HepG2 (cell line): ENCODE data around the gene INO80C. TPM values are rescaled to one million over a fixed set of nuclear protein-coding genes. Genes with fewer than 3 reads are reported as not detected.

Source experiments
- ADNP ChIP-seq: sonication (generic); formaldehyde crosslinking; IDR thresholded peaks from 2 replicates; pipeline ENCODE4 v1.4.0; 2020; ENCODE audit warnings: missing genetic modification reagents
- AGO2 ChIP-seq: fragments of 200-400 bp; formaldehyde crosslinking; optimal IDR thresholded peaks from 2 replicates; pipeline ENCODE3; 2017; ENCODE audit warnings: mild to moderate bottlenecking, low read depth, low read length, moderate library complexity
- JUND ChIP-seq: sonication (generic); formaldehyde crosslinking; IDR thresholded peaks from 2 replicates; pipeline ENCODE4 v1.8.0; 2022; ENCODE audit warnings: mild to moderate bottlenecking, missing genetic modification reagents
- RNF2 ChIP-seq: fragments of 450-650 bp; conservative IDR thresholded peaks from 2 replicates; pipeline ENCODE4 v1.6.1; 2016; ENCODE audit warnings: low read depth
- SRSF9 ChIP-seq: fragments of 200-400 bp; formaldehyde crosslinking; IDR thresholded peaks from 2 replicates; pipeline ENCODE4 v1.6.1; 2018; ENCODE audit warnings: borderline replicate concordance, mild to moderate bottlenecking, low read depth, low read length; ENCODE audit not compliant: insufficient read depth, poor library complexity, severe bottlenecking
- SRY ChIP-seq: sonication (generic); formaldehyde crosslinking; IDR thresholded peaks from 2 replicates; pipeline ENCODE4 v1.8.0; 2022; ENCODE audit warnings: mild to moderate bottlenecking, missing genetic modification reagents
- TCF7L2 ChIP-seq: IDR thresholded peaks from 2 replicates; pipeline ENCODE4 v1.6.1; 2011; ENCODE audit warnings: mild to moderate bottlenecking, low read depth, low read length, moderate library complexity
- ZNF205 ChIP-seq: IDR thresholded peaks from 2 replicates; pipeline ENCODE4 v1.6.1; 2018; ENCODE audit warnings: missing biosample characterization, missing genetic modification reagents
- ZNF256 ChIP-seq: sonication (generic); formaldehyde crosslinking; conservative IDR thresholded peaks from 2 replicates; pipeline ENCODE4 v1.4.0; 2020; ENCODE audit warnings: missing genetic modification reagents
- ZNF572 ChIP-seq: sonication (generic); formaldehyde crosslinking; IDR thresholded peaks from 2 replicates; pipeline ENCODE4 v1.5.1; 2020; ENCODE audit warnings: mild to moderate bottlenecking, missing genetic modification reagents
- ZNF713 ChIP-seq: sonication (generic); formaldehyde crosslinking; IDR thresholded peaks from 2 replicates; pipeline ENCODE4 v1.4.0; 2020; ENCODE audit warnings: mild to moderate bottlenecking, missing genetic modification reagents
- ZSCAN29 ChIP-seq: sonication (generic); formaldehyde crosslinking; conservative IDR thresholded peaks from 2 replicates; pipeline ENCODE4 v1.4.0; 2020; ENCODE audit warnings: mild to moderate bottlenecking, missing genetic modification reagents
- polyA plus RNA-seq, 8 experiments: library from polyadenylated mRNA; depleted of rRNA in 3 of 8; stranded (reverse) in 7 of 8; unstranded in 1 of 8; fragments of >200 nt; fragmentation: Illumina TruSeq in 4 of 8; extraction: Trizol in 4 of 8; gene quantifications; 2 replicates each; pipeline versions ENCODE4 v1.2.1 to v1.2.3, GENCODE V29; 2011 to 2016; ENCODE audit warnings: low read depth in 4 of 8, missing spikeins in 1 of 8, mixed read lengths in 1 of 8; ENCODE audit not compliant: insufficient read depth in 1 of 8
- total RNA-seq, 5 experiments: library from RNA; depleted of rRNA; stranded (reverse); fragments of >200 nt; fragmentation: Illumina TruSeq; extraction: Trizol; gene quantifications; 2 replicates each; pipeline ENCODE4 v1.2.3, GENCODE V29; 2016; ENCODE audit warnings: low read depth in 1 of 5
- TF ChIP-seq, protein P1 (sequence below): sonication (generic); formaldehyde crosslinking; IDR thresholded peaks from 2 replicates; pipeline ENCODE4 v1.4.0; 2020; ENCODE audit warnings: missing genetic modification reagents
- TF ChIP-seq, protein P2 (sequence below), 2 experiments: sonication (generic) in 1 of 2; formaldehyde crosslinking in 1 of 2; IDR thresholded peaks; 2 replicates each; pipeline versions ENCODE4 v1.4.0 to v1.6.1; 2018 to 2020; ENCODE audit warnings: missing genetic modification reagents in 2 of 2, borderline replicate concordance in 1 of 2, low read depth in 1 of 2, mild to moderate bottlenecking in 1 of 2, missing biosample characterization in 1 of 2
- TF ChIP-seq, protein P3 (sequence below): sonication (generic); formaldehyde crosslinking; IDR thresholded peaks from 2 replicates; pipeline ENCODE4 v1.4.0; 2020; ENCODE audit warnings: mild to moderate bottlenecking, missing genetic modification reagents
- TF ChIP-seq, protein P4 (sequence below): sonication (generic); formaldehyde crosslinking; IDR thresholded peaks from 2 replicates; pipeline ENCODE4 v1.4.0; 2020; ENCODE audit warnings: missing genetic modification reagents
- TF ChIP-seq, protein P5 (sequence below): sonication (generic); formaldehyde crosslinking; IDR thresholded peaks from 2 replicates; pipeline ENCODE4 v1.5.0; 2020; ENCODE audit warnings: missing genetic modification reagents, mild to moderate bottlenecking, borderline replicate concordance

INO80C gene
- total and polyA plus RNA-seq, 2 of the 13 experiments (the other 11 are each of a cell fraction or from before 2014, with no cell fraction given): 8.2 to 15.4 TPM

DNA sequence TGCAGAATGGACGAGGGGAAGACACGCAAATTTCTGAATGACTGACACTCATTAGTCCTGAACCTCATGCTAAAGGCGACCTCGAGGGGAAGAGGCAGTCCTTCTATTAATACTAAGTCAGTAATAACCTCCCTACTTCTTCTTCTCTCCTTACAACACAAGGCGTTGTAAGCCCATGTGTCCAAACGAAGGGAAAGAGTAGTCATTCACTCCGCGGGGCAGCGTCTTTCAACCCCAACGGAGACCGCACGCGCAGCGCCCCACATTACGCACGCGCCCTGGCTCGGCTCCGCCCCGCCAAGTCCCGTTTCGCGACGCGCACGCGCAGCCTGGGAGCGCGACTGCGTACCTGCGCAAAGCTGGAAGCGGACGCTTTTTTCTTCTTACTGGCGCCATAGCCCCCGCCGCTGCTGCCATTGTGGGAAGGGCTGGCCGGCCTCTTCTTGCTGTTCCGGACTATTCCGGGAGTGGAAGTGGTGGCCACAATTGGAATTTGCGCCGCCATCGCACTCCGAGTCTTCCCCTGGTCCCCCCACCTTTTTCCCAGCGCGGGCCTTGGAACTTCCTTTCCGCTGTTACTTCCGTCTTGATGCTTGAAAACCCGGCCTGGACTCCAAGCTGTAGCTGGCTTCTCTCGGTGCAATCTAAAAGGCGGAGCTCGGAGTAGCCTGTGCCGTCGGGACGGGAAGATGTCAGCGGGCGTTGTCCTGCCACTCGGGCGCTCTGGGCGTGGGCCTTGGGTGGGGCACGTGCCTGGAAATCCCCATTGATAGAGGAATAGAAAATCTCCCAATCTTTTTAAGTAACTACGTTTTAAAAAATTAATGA is at the start of gene INO80C (continued):
- TF ChIP-seq, protein P1, sequence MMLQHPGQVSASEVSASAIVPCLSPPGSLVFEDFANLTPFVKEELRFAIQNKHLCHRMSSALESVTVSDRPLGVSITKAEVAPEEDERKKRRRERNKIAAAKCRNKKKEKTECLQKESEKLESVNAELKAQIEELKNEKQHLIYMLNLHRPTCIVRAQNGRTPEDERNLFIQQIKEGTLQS (CRISPR knock-in tag): 0 out of 2 replicates have a peak, but pooled peaks have one; percentile 30
- TF ChIP-seq, protein P2, sequence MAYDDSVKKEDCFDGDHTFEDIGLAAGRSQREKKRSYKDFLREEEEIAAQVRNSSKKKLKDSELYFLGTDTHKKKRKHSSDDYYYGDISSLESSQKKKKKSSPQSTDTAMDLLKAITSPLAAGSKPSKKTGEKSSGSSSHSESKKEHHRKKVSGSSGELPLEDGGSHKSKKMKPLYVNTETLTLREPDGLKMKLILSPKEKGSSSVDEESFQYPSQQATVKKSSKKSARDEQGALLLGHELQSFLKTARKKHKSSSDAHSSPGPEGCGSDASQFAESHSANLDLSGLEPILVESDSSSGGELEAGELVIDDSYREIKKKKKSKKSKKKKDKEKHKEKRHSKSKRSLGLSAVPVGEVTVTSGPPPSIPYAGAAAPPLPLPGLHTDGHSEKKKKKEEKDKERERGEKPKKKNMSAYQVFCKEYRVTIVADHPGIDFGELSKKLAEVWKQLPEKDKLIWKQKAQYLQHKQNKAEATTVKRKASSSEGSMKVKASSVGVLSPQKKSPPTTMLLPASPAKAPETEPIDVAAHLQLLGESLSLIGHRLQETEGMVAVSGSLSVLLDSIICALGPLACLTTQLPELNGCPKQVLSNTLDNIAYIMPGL (CRISPR knock-in tag; IDR thresholded peaks at IDR 0.05; ENCODE audit: borderline replicate concordance in 1 of 2, low read depth in 1 of 2): peak; percentile 72
- TF ChIP-seq JUND (CRISPR knock-in tag) (no peak), ZSCAN29 (CRISPR knock-in tag) (peak; percentile 69), TCF7L2 (no peak), ZNF713 (CRISPR knock-in tag) (0 out of 2 replicates have a peak, but pooled peaks have one; percentile 26), AGO2 (peak; percentile 88), ADNP (CRISPR knock-in tag) (no peak), ZNF572 (CRISPR knock-in tag) (peak; percentile 77; the same call in 1 of the 2 replicates), SRSF9 (no peak), ZNF256 (0 out of 2 replicates have a peak, but pooled peaks have one; percentile 27), SRY (CRISPR knock-in tag) (peak; percentile 88), ZNF205 (CRISPR knock-in tag) (0 out of 2 replicates have a peak, but pooled peaks have one; percentile 33), RNF2 (peak; percentile 85)
- TF ChIP-seq, protein P3, sequence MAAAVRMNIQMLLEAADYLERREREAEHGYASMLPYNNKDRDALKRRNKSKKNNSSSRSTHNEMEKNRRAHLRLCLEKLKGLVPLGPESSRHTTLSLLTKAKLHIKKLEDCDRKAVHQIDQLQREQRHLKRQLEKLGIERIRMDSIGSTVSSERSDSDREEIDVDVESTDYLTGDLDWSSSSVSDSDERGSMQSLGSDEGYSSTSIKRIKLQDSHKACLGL (CRISPR knock-in tag): peak; percentile 35; the same call in 1 of the 2 replicates
- TF ChIP-seq, protein P4, sequence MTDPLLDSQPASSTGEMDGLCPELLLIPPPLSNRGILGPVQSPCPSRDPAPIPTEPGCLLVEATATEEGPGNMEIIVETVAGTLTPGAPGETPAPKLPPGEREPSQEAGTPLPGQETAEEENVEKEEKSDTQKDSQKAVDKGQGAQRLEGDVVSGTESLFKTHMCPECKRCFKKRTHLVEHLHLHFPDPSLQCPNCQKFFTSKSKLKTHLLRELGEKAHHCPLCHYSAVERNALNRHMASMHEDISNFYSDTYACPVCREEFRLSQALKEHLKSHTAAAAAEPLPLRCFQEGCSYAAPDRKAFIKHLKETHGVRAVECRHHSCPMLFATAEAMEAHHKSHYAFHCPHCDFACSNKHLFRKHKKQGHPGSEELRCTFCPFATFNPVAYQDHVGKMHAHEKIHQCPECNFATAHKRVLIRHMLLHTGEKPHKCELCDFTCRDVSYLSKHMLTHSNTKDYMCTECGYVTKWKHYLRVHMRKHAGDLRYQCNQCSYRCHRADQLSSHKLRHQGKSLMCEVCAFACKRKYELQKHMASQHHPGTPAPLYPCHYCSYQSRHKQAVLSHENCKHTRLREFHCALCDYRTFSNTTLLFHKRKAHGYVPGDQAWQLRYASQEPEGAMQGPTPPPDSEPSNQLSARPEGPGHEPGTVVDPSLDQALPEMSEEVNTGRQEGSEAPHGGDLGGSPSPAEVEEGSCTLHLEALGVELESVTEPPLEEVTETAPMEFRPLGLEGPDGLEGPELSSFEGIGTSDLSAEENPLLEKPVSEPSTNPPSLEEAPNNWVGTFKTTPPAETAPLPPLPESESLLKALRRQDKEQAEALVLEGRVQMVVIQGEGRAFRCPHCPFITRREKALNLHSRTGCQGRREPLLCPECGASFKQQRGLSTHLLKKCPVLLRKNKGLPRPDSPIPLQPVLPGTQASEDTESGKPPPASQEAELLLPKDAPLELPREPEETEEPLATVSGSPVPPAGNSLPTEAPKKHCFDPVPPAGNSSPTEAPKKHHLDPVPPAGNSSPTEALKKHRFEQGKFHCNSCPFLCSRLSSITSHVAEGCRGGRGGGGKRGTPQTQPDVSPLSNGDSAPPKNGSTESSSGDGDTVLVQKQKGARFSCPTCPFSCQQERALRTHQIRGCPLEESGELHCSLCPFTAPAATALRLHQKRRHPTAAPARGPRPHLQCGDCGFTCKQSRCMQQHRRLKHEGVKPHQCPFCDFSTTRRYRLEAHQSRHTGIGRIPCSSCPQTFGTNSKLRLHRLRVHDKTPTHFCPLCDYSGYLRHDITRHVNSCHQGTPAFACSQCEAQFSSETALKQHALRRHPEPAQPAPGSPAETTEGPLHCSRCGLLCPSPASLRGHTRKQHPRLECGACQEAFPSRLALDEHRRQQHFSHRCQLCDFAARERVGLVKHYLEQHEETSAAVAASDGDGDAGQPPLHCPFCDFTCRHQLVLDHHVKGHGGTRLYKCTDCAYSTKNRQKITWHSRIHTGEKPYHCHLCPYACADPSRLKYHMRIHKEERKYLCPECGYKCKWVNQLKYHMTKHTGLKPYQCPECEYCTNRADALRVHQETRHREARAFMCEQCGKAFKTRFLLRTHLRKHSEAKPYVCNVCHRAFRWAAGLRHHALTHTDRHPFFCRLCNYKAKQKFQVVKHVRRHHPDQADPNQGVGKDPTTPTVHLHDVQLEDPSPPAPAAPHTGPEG: peak; percentile 43; the same call in 1 of the 2 replicates
- TF ChIP-seq, protein P5, sequence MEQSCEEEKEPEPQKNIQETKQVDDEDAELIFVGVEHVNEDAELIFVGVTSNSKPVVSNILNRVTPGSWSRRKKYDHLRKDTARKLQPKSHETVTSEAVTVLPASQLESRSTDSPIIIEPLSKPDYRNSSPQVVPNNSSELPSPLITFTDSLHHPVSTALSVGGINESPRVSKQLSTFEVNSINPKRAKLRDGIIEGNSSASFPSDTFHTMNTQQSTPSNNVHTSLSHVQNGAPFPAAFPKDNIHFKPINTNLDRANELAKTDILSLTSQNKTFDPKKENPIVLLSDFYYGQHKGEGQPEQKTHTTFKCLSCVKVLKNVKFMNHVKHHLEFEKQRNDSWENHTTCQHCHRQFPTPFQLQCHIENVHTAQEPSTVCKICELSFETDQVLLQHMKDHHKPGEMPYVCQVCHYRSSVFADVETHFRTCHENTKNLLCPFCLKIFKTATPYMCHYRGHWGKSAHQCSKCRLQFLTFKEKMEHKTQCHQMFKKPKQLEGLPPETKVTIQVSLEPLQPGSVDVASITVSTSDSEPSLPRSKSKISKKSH (CRISPR knock-in tag): peak; percentile 95
